ENCODE measurements around the gene CD1C.
A peak's percentile ranks its signal among the peaks of the same experiment; 100 is the strongest.

CD1C gene

DNA sequence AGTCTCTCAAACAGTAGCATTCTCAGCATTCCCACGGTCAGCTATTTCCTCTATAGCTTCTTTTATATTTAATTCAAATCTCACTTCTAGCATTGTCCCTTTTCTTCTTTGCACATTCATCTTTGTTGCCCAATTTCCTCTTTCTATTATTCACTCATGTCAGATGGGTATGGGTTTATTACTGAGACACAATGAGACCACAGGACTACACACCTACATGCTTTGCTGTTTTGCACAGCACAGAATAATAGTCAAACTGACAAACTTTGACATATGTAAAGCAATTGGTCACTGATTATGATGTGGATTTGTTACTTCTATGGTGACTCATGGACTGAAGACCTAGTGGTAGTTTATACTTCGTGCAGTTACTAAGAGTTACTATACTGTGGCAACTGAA, 5.8 kb upstream of the CD1C start:
- H3K27me3 ChIP-seq = no peaks in the 10 kb centered on the region
- intact Hi-C loops (cut with DNase I; ENCODE audit: low total_unique reads) = no loop called here
- H3K27ac ChIP-seq = no peak overlapping the region
- H3K4me1 ChIP-seq = no peaks in the 10 kb centered on the region
- TF ChIP-seq, protein P1, sequence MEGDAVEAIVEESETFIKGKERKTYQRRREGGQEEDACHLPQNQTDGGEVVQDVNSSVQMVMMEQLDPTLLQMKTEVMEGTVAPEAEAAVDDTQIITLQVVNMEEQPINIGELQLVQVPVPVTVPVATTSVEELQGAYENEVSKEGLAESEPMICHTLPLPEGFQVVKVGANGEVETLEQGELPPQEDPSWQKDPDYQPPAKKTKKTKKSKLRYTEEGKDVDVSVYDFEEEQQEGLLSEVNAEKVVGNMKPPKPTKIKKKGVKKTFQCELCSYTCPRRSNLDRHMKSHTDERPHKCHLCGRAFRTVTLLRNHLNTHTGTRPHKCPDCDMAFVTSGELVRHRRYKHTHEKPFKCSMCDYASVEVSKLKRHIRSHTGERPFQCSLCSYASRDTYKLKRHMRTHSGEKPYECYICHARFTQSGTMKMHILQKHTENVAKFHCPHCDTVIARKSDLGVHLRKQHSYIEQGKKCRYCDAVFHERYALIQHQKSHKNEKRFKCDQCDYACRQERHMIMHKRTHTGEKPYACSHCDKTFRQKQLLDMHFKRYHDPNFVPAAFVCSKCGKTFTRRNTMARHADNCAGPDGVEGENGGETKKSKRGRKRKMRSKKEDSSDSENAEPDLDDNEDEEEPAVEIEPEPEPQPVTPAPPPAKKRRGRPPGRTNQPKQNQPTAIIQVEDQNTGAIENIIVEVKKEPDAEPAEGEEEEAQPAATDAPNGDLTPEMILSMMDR (IDR thresholded peaks at IDR 0.05) = no peak
- DNase-seq = no peak
- no peak overlapping the region for H3K4me3 ChIP-seq
- peaks cover 5 to 11% (median 10%) of the 10 kb centered on the region in 3 donors for H3K9me3 ChIP-seq
- no peaks in the 10 kb centered on the region for H3K36me3 ChIP-seq

DNA sequence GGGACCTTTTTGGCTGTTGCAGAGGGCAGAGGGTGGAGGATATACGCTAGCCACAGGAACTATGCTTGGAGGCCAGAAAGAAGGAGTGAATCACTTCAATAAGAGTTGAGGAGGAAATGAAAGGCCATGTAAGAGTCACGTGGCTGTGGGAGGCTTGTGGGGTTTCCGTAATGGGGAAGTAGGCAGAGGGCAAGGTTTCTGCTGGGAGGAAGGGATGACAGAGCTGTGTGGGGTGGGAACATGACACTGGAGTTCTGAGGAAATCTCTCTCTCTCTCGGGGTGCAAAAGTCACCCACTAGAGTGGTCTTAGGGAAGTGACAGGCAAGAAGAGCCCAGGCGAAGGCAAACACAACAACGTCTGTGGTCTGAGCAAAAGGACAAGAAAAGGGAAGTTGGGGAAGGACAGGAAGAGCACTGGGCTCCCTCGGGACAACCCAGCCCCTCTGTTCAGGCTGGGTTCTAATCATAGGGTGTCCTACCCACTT, 3.9 kb upstream of the CD1C start:
- no peaks in the 10 kb centered on the region for H3K36me3 ChIP-seq
- H3K4me3 ChIP-seq = no peak overlapping the region
- no peaks in the 10 kb centered on the region for H3K27me3 ChIP-seq
- no peaks in the 10 kb centered on the region for H3K9me3 ChIP-seq
- H3K4me1 ChIP-seq = no peaks in the 10 kb centered on the region
- TF ChIP-seq, protein P1 (IDR thresholded peaks at IDR 0.05) = no peak
- intact Hi-C loops (cut with DNase I; ENCODE audit: low total_unique reads) = no loop called here
- H3K27ac ChIP-seq = no peak overlapping the region
- peak; percentile 74 to 80 for DNase-seq

DNA sequence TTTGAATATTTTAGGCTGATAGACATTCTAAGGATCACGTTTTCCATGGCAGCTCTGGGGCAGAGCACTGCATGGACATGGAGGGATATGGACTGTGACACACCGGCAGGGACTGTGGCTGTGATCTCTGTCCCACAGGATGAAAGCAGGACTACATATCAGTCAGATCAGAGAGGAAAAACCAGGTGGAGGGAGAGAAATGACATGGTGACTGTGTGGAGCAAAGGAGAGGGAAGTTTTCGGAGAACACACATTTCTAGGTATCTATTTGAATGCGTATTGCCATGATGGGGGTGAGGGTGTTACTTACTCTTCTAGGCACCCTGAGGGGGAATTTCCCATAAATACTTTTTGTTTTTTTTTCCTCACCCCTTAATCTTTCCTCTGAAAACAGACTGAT, 3.2 kb upstream of the CD1C start:
- DNase-seq = no peak
- Histone ChIP-seq H3K27me3 (no peaks in the 10 kb centered on the region), H3K36me3 (no peaks in the 10 kb centered on the region), H3K27ac (no peak overlapping the region), H3K4me3 (no peak overlapping the region), H3K9me3 (no peaks in the 10 kb centered on the region), H3K4me1 (no peaks in the 10 kb centered on the region)
- TF ChIP-seq, protein P1 (IDR thresholded peaks at IDR 0.05) = no peak
- intact Hi-C loops (cut with DNase I; ENCODE audit: low total_unique reads) = no loop called here

DNA sequence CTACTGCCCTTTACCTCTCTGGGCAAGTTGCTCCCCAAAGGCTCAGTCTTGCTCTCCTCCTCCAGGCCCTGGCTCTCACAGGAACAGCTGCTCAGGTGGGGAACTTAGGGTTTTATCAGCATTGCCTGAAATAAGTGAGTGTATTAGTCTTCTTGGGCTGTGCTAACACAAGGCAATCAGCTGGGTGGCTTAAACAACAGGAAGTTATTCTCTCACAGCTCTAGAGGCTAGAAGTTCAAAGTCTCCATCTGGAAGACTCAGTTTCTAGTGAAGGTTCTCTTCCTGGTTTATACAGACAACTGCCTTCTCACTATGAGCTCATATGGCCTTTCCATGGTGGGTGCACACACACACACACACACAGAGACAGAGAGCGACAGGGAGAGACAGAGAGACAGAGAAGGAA, 2.8 kb upstream of the CD1C start:
- Histone ChIP-seq H3K4me3 (no peak overlapping the region), H3K27ac (no peak overlapping the region), H3K9me3 (no peaks in the 10 kb centered on the region), H3K27me3 (no peaks in the 10 kb centered on the region), H3K4me1 (no peaks in the 10 kb centered on the region), H3K36me3 (no peaks in the 10 kb centered on the region)
- TF ChIP-seq, protein P1 (IDR thresholded peaks at IDR 0.05) = no peak
- intact Hi-C loops (cut with DNase I; ENCODE audit: low total_unique reads) = no loop called here
- no peak for DNase-seq

DNA sequence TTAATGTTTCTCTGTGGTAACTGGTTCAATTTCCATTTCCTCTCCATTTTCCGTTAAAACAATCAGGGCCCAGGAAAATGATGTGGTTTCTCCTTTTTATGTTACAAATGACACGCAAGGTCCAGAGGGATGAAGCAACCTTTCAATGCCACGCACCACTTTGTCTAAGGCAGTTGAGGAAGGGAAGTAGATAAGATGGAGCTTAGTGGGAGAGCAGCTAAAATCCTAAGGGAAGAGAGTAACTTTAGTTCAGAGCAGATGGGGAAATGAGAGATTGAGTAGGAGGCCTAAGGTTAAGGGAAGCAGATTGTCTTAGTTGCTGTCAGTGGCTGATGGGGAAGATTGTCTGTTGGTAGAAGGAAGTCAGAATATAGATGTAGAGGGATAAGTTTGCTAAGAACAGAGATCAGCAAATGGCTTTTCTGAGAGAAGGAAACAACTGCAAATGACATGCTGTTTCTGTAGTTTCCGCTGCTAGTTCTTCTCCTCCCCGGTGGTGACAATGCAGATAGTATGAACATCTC, 660 bp downstream of the CD1C start:
- Histone ChIP-seq H3K4me3 (no peak overlapping the region), H3K36me3 (no peaks in the 10 kb centered on the region), H3K4me1 (no peaks in the 10 kb centered on the region), H3K9me3 (no peaks in the 10 kb centered on the region), H3K27ac (no peak overlapping the region), H3K27me3 (no peaks in the 10 kb centered on the region)
- intact Hi-C loops (cut with DNase I; ENCODE audit: low total_unique reads) = no loop called here
- no peak for DNase-seq
- TF ChIP-seq, protein P1 (IDR thresholded peaks at IDR 0.05) = no peak

DNA sequence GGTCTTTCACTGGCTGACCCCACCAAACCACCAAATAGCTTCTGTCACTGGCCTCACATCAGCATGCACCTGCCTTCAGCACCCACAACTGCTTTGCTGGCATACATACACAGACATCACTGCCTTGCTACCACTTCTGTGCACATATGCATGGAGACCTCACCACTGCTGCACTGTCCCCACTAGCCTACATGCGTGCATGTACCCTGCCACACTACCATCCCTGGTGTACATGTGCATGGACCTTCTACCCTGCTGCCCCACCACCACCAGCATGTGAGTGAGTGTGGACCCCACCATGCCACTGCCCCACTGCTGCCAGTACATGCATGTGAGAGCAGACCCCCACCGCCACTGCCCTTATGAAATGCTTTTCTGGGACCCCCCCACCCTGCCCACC, 6.1 kb downstream of the CD1C start:
- peaks cover 0 to 11% (median 10%) of the 10 kb centered on the region in 3 donors for H3K9me3 ChIP-seq
- H3K36me3 ChIP-seq = no peaks in the 10 kb centered on the region
- intact Hi-C loops (cut with DNase I; ENCODE audit: low total_unique reads) = no loop called here
- no peaks in the 10 kb centered on the region for H3K27me3 ChIP-seq
- H3K4me3 ChIP-seq = no peak overlapping the region
- H3K27ac ChIP-seq = no peak overlapping the region
- DNase-seq = no peak
- H3K4me1 ChIP-seq = no peaks in the 10 kb centered on the region
- TF ChIP-seq, protein P1 (IDR thresholded peaks at IDR 0.05) = no peak

Data from tibial artery (tissue), 4 donors.